BJ (cell line): ENCODE measurements around the gene EXOC6B. TPM values are rescaled to one million over a fixed set of nuclear protein-coding genes. Genes with fewer than 3 reads are reported as not detected.

Experiments
- CTCF ChIA-PET: fragments of 350-600 bp; formaldehyde crosslinking; extraction: SDS; loops from one replicate; lab custom pipeline; 2021; ENCODE audit warnings: antibody characterized with exemption, inconsistent platforms; lab: Yijun Ruan, JAX
- POLR2A ChIA-PET: fragments of 300-600 bp; sonication (Branson Sonifier 250); formaldehyde crosslinking; extraction: SDS; loops from one replicate; lab custom pipeline; 2021; ENCODE audit warnings: antibody characterized with exemption; lab: Charles Lee
- DNase-seq: peaks from one replicate; pipeline ENCODE4 v3.0.0-alpha.2; 2011; ENCODE audit warnings: low read depth
- H3K27me3 ChIP-seq: 2 replicates; pipeline ENCODE4 v1.6.0; 2011; ENCODE audit warnings: low read length; ENCODE audit not compliant: control insufficient read depth, insufficient read depth
- H3K36me3 ChIP-seq: 2 replicates; pipeline ENCODE4 v1.5.1; 2011; ENCODE audit warnings: low read length; ENCODE audit not compliant: control insufficient read depth, insufficient read depth
- H3K4me3 ChIP-seq: 2 replicates; pipeline ENCODE4 v1.5.1; 2011; ENCODE audit warnings: low read depth, mild to moderate bottlenecking, control low read depth, low read length
- CTCF ChIP-seq: IDR thresholded peaks from 2 replicates; pipeline ENCODE4 v1.5.1; 2011; ENCODE audit warnings: low read depth, mild to moderate bottlenecking, control low read depth, inconsistent platforms, low read length, moderate library complexity; ENCODE audit not compliant: insufficient read depth
- polyA plus RNA-seq: library from polyadenylated mRNA; depleted of rRNA; stranded (reverse); fragments of >200 nt; gene quantifications from 2 replicates; pipeline ENCODE4 v1.2.3, GENCODE V29; 2011

EXOC6B gene
- polyA plus RNA-seq, 1 experiment, result 15.5 TPM

GRCh38 chr2:72794572-72794971 is 31.3 kb downstream of the EXOC6B start:
- ChIA-PET POLR2A (no interaction called here), CTCF (interaction anchor here (0.7 to 1.6 kb wide), 3 partner anchors 14 to 98 kb away, joined by 5 to 6 read pairs (median 5); partner anchors contain the start of gene SPR)
- no peaks in the 10 kb centered on the region for H3K27me3 ChIP-seq
- no peaks in the 10 kb centered on the region for H3K36me3 ChIP-seq
- no peak overlapping the region for H3K4me3 ChIP-seq
- DNase-seq, result no peak
- no peak for TF ChIP-seq CTCF

GRCh38 chr2:72793798-72794440 is 31.9 kb downstream of the EXOC6B start:
- no peak for TF ChIP-seq CTCF
- Histone ChIP-seq H3K4me3 (no peak overlapping the region), H3K27me3 (no peaks in the 10 kb centered on the region), H3K36me3 (no peaks in the 10 kb centered on the region)
- CTCF ChIA-PET, result interaction anchor here (0.6 to 1.6 kb wide), 5 partner anchors 13 to 99 kb away, joined by 3 to 6 read pairs (median 5); partner anchors contain the start of gene SPR
- POLR2A ChIA-PET, result no interaction called here
- DNase-seq, result peak; percentile 22

GRCh38 chr2:72789241-72789640 is 36.6 kb downstream of the EXOC6B start:
- ChIA-PET CTCF (interaction anchor here (0.7 to 2.2 kb wide), 3 partner anchors 19 to 74 kb away, joined by 3 to 7 read pairs (median 3); no protein-coding TSS in a partner anchor), POLR2A (no interaction called here)
- no peak for TF ChIP-seq CTCF
- Histone ChIP-seq H3K4me3 (no peak overlapping the region), H3K36me3 (no peaks in the 10 kb centered on the region), H3K27me3 (no peaks in the 10 kb centered on the region)
- DNase-seq, result no peak

GRCh38 chr2:72788756-72789155 is 37.1 kb downstream of the EXOC6B start:
- Histone ChIP-seq H3K27me3 (no peaks in the 10 kb centered on the region), H3K4me3 (no peak overlapping the region), H3K36me3 (no peaks in the 10 kb centered on the region)
- POLR2A ChIA-PET, result no interaction called here
- CTCF ChIA-PET, result interaction anchor here (0.7 to 2.2 kb wide), 4 partner anchors 17 to 168 kb away, joined by 3 to 7 read pairs (median 4); no protein-coding TSS in a partner anchor
- no peak for TF ChIP-seq CTCF
- DNase-seq, result peak; percentile 36

- Histone ChIP-seq H3K27me3 (no peaks in the 10 kb centered on the region), H3K36me3 (no peaks in the 10 kb centered on the region), H3K4me3 (no peak overlapping the region)
- TF ChIP-seq CTCF, result no peak
- ChIA-PET POLR2A (no interaction called here), CTCF (interaction anchor here (1.0 to 1.3 kb wide), 2 partner anchors 23 to 77 kb away, joined by 3 to 4 read pairs; no protein-coding TSS in a partner anchor)
- no peak for DNase-seq
Measured at GRCh38 chr2:72785517-72785916, 40.3 kb downstream of the EXOC6B start.
